ENCODE data around the gene FAT1. TPM values are rescaled to one million over a fixed set of nuclear protein-coding genes. Genes with fewer than 3 reads are reported as not detected.

The FAT1 gene
- total and polyA plus RNA-seq, 2 donors (not counting 1 experiment from before 2014, with no cell fraction given), result 151 to 729 TPM

- no peaks in the 10 kb centered on the region for H3K27me3 ChIP-seq (ENCODE audit: control insufficient read depth, insufficient read depth, low read length)
- H3K79me2 ChIP-seq (ENCODE audit: control insufficient read depth, insufficient read depth, low read length), result peaks cover 2% of the 10 kb centered on the region
- no peaks in the 10 kb centered on the region for H3K9me3 ChIP-seq (ENCODE audit: control insufficient read depth, insufficient read depth, low read depth, low read length)
- H3K27ac ChIP-seq (ENCODE audit: insufficient read depth, low read length), result no peak overlapping the region
- no peaks in the 10 kb centered on the region for H3K4me1 ChIP-seq (ENCODE audit: control insufficient read depth, extremely low read depth, insufficient read depth, low read length)
- H3K9ac ChIP-seq (ENCODE audit: insufficient read depth, low read length), result no peak overlapping the region
- no peak overlapping the region for H2AFZ ChIP-seq (ENCODE audit: low read length)
- H4K20me1 ChIP-seq (ENCODE audit: control insufficient read depth, extremely low read depth, insufficient read depth, low read length), result no peaks in the 10 kb centered on the region
- peaks cover 12% of the 10 kb centered on the region for H3K36me3 ChIP-seq (ENCODE audit: control insufficient read depth, insufficient read depth, low read length)
- no peak overlapping the region for H3K4me2 ChIP-seq (ENCODE audit: extremely low read depth, insufficient read depth, low read length)
- TF ChIP-seq CTCF (conservative IDR thresholded peaks at IDR 0.05 in 1 of 2, IDR thresholded peaks at IDR 0.05 in 1 of 2; ENCODE audit: low read depth in 1 of 2, low read length in 2 of 2) (peak; percentile 89 to 91), EZH2 (IDR thresholded peaks at IDR 0.05; ENCODE audit: low read length, missing control alignments) (no peak)
- DNase-seq (ENCODE audit: low read depth in 2 of 2), result peak; percentile 41 to 75
- no peak overlapping the region for H3K4me3 ChIP-seq (replicated peaks in 1 of 4; ENCODE audit: control extremely low read depth in 1 of 4, insufficient read depth in 1 of 4, low read depth in 3 of 4, low read length in 4 of 4)
Observed at GRCh38 chr4:186587416-186588018, 136.1 kb downstream of the FAT1 start.

GRCh38 chr4:186586205-186586604, 137.5 kb downstream of the FAT1 start:
- Histone ChIP-seq H3K4me2 (ENCODE audit: extremely low read depth, insufficient read depth, low read length) (no peak overlapping the region), H3K4me3 (replicated peaks in 1 of 4; ENCODE audit: control extremely low read depth in 1 of 4, insufficient read depth in 1 of 4, low read depth in 3 of 4, low read length in 4 of 4) (no peak overlapping the region), H3K27me3 (ENCODE audit: control insufficient read depth, insufficient read depth, low read length) (no peaks in the 10 kb centered on the region), H2AFZ (ENCODE audit: low read length) (no peak overlapping the region), H3K9me3 (ENCODE audit: control insufficient read depth, insufficient read depth, low read depth, low read length) (no peaks in the 10 kb centered on the region), H3K27ac (ENCODE audit: insufficient read depth, low read length) (no peak overlapping the region), H3K9ac (ENCODE audit: insufficient read depth, low read length) (no peak overlapping the region), H3K4me1 (ENCODE audit: control insufficient read depth, extremely low read depth, insufficient read depth, low read length) (no peaks in the 10 kb centered on the region), H3K36me3 (ENCODE audit: control insufficient read depth, insufficient read depth, low read length) (peaks cover 11% of the 10 kb centered on the region), H3K79me2 (ENCODE audit: control insufficient read depth, insufficient read depth, low read length) (peaks cover 2% of the 10 kb centered on the region), H4K20me1 (ENCODE audit: control insufficient read depth, extremely low read depth, insufficient read depth, low read length) (no peaks in the 10 kb centered on the region)
- TF ChIP-seq CTCF (conservative IDR thresholded peaks at IDR 0.05 in 1 of 2, IDR thresholded peaks at IDR 0.05 in 1 of 2; ENCODE audit: low read depth in 1 of 2, low read length in 2 of 2) (no peak), EZH2 (IDR thresholded peaks at IDR 0.05; ENCODE audit: low read length, missing control alignments) (no peak)
- DNase-seq (ENCODE audit: low read depth in 2 of 2), result no peak

- DNase-seq (ENCODE audit: low read depth in 2 of 2), result no peak
- H3K4me2 ChIP-seq (ENCODE audit: extremely low read depth, insufficient read depth, low read length), result no peak overlapping the region
- H3K27me3 ChIP-seq (ENCODE audit: control insufficient read depth, insufficient read depth, low read length), result no peaks in the 10 kb centered on the region
- H3K9ac ChIP-seq (ENCODE audit: insufficient read depth, low read length), result no peak overlapping the region
- TF ChIP-seq CTCF (conservative IDR thresholded peaks at IDR 0.05 in 1 of 2, IDR thresholded peaks at IDR 0.05 in 1 of 2; ENCODE audit: low read depth in 1 of 2, low read length in 2 of 2) (no peak), EZH2 (IDR thresholded peaks at IDR 0.05; ENCODE audit: low read length, missing control alignments) (no peak)
- H3K4me1 ChIP-seq (ENCODE audit: control insufficient read depth, extremely low read depth, insufficient read depth, low read length), result no peaks in the 10 kb centered on the region
- no peaks in the 10 kb centered on the region for H4K20me1 ChIP-seq (ENCODE audit: control insufficient read depth, extremely low read depth, insufficient read depth, low read length)
- H2AFZ ChIP-seq (ENCODE audit: low read length), result no peak overlapping the region
- H3K4me3 ChIP-seq (replicated peaks in 1 of 4; ENCODE audit: control extremely low read depth in 1 of 4, insufficient read depth in 1 of 4, low read depth in 3 of 4, low read length in 4 of 4), result no peak overlapping the region
- H3K27ac ChIP-seq (ENCODE audit: insufficient read depth, low read length), result no peak overlapping the region
- H3K79me2 ChIP-seq (ENCODE audit: control insufficient read depth, insufficient read depth, low read length), result peaks cover 2% of the 10 kb centered on the region
- H3K9me3 ChIP-seq (ENCODE audit: control insufficient read depth, insufficient read depth, low read depth, low read length), result no peaks in the 10 kb centered on the region
- H3K36me3 ChIP-seq (ENCODE audit: control insufficient read depth, insufficient read depth, low read length), result peaks cover 11% of the 10 kb centered on the region
Observed at GRCh38 chr4:186584912-186585311, 138.7 kb downstream of the FAT1 start.

Data from fibroblast of lung (primary cell).